Measurements from ENCODE around the gene NTN4. TPM values are rescaled to one million over a fixed set of nuclear protein-coding genes. Genes with fewer than 3 reads are reported as not detected.
"Not testable (repeated sequence)": the region's sequence is repeated elsewhere in the genome, so short reads cannot be mapped to it uniquely, and the experiment has no call there.

The NTN4 gene
- total RNA-seq, 1 donor from 2014 or later, result 44.3 TPM

DNA sequence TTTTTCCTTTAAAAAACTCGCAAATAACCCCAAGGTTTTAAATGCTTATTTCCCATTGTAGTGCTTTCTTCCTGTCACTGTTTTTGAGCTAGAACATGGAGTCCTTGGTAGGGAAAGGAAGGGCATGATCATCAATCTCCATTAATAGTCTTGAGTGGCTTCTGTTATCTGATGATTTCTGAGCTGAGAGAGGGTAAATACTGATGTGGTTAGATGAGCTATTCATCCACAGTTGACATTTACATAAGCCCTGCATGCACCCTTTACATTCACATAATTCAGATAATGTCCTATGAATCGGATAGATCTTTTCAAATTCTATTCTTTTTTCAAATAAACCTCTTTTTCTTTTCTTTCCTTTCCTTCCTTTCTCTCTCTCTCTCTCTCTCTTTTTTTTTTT, 81.4 kb downstream of the NTN4 start:
- DNase-seq, result no peak

DNA sequence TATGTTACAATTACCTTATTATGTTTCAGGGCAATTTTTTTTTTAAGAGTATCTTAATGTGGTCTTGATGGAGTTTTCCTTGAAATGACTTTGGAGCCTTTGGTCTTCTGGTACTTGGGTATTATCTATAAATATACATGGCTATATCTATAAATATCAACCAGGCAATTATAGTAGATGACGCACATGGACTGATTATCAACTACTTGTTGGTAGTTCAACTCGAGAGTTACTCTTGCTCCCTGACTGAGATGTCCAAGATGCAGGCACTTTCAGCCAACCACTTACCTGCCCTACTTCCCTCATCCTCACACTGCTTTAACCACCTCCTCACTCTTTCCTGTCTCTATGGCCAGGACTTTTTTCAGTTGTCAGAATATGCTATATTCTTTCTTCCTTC, 85.4 kb downstream of the NTN4 start:
- no peak for DNase-seq

DNA sequence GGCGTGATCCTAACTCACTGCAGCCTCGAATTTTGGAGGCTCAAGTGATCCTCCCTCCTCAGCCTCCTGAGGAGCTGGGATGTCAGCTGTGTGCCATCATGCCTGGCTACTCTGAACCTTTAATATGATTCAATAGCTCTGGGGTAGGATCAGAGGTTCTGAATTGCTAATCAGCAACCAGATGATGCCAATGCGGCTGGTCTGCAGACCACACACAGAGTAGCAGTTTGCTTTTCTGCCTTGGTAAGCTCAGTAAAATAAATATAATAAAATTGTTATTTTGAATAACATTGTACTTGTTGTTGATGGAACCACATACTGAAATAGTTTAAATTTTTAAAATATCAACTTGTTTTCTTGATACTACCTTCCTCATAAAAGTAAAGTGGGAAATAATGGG, 86.6 kb downstream of the NTN4 start:
- no peak for DNase-seq

DNA sequence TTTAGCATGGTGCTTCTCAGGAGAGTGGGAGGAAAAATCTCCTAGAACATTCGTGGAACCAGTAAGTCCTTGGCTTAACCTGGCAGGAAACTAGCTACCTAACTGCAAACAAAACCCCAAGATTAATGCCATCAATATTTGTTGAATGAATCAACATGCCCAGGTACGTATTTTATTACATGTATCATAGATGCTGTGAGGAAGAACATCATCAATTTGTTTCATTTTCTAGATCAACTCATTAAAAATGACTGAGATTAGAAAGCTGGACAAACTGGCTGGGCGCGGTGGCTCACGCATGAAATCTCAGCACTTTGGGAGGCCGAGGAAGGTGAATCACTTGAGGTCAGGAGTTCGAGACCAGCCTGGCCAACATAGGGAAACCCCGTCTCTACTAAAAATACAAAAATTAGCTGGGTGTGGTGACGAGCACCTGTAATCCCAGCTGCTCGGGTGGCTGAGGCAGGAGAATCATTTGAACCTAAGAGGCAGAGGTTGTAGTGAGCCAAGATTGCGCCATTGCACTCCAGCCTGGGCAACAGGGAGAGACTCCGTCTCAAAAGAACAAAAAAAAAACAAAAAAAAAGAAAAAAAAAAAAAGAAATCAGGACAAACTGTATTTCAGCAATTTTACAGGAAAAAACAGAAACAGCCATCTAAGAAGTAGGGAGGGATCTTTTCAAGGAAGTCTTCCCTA, 88.7 kb downstream of the NTN4 start:
- DNase-seq, result no peak

DNA sequence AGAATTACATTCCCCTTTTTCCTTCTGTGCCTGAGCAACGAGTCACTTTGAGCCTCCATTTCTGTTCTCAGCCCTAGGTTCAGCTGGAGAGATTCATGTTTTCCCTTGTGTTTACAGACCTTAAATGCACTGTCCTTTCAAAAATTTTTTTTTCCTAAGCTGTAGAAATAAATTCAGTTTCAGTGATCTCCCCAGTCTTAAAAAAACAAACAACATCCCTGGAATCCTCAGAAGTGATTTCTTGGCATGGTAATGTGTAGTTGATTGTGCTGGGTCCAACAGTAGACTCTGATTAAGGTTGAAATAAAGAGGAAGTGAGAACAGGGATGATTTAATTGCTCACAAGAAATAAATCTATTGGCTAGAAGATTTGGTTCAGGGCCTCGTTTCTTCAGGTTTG, 89.3 kb downstream of the NTN4 start:
- DNase-seq, result no peak

DNA sequence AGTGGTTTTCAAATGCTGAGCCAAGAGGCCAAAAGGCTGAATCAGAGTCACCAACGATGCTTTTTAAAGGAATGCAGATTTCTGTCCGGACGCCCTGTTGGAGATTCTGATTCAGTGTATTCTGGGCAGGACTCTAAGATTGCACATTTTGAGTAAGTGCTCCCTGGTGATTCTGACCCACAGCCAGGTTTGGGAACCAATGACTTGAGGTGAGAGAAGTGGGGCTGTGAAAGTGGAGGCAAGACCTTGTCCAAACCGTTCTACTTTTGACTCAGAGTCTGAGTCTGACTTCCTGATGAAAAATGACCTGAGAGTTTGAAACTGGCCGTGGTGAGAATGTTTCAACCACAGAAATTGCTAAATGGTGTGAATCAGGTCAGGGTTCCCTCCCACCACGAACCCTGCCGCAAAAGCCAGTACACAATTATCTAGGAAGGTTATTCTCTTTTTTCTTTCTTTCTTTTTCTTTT, 90.2 kb downstream of the NTN4 start:
- DNase-seq, result no peak

DNA sequence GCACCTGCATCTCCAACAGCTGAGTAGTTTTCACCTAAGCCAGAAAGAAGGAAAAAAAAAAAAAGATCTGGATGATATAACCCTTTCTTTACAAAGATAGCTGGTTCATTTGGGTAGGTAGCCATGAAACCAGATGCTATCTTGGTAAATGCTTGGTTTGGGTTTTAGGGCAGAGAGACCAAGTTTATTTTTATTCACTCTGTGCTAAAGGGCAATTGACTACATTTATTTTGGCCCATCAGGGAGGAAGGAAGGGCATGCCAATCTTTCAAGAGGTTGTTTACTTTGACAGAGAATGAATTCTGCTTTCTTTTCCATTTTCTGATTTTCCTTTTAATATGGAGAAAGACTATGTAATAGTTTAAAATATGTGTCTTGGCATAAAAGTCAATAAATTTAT, 91.0 kb downstream of the NTN4 start:
- DNase-seq, result no peak

DNA sequence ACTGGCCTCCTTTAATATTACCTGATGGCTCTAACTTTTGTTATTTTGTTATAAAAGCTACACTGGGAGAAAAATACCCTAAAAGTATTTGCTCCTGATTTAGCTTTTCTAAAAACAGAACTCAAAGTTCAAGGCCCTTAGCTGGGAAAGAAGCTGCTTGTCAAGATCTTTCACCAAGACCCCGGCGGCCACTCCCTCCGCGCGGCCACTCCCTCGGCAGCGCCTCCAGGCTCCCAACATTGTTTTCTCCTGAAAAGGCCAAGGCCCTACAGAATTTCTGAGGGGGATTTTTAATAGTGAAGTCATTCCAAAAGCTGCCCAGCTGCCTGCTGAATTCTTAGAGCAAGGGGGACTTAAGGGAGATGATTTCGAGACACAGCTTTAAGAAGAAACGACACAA, 96.4 kb downstream of the NTN4 start:
- DNase-seq, result no peak

DNA sequence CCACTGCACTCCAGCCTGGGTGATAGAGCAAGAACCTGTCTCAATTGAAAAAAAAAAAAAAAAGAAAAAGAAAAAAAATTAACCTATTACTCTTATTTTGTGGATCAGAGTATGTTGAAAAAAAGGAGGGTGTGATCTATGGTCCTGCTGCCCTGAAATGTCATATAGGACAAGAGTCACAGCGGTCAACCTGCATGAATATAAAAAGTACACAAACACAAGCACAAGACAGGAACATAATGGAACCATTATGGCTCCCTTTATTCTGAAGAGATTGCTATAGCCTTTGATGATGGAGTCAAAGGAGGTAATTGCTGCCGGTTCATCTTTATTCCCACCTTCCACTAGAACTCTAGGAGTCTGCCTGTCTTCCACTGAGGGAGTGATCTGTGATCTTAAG, 96.9 kb downstream of the NTN4 start:
- DNase-seq, result no peak

DNA sequence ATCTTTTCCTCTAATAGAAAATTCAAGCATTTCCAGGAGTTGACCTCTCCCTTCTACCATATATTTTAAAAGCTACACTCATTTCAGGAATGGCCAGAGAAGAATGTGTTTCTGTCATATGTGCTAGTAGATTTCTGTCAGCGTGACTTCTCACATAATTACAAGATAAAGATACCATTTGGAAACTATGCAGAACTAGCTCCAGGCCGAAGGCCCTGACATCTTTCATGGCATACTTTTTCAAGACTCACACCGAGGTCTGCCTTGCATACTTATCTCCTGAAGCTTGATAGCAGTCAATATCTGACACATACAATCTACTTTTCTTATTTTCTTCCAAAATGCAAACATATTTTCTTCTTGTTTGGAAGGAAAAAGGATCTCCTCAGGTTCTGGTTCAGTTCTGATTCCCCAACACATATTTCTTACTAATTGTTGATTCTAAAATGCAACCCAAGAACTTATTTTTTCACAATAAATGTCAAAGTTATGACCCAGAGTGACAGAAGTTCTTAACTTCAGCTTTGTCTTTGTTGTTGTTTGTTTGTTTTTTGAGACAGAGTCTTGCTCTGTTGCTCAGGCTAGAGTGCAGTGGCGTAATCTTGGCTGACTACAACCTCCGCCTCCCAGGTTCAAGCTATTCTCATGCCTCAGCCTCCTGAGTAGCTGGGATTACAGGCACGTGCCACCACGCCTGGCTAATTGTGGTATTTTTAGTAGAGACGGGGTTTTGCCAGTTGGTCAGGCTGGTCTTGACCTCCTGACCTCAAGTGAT, 99.5 kb downstream of the NTN4 start:
- DNase-seq, result no peak

DNA sequence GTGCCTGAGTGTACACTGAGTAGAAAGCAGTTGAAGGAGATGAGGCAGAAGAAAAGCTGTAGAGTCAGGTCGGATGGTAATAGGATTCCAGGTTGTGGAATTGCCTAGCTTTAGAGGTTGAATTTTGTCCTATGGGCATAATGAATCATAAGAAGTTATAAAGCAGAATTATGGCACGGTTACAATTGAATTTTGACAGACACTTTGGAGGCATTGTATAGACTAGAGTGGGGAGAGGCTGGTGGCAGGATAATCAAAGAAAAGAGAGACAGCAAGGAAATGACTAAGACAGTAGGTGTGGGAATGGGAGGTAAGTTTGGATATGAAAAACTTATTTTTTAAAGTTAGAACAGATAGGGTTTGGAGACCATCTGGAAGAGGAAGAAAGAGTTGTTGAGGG, 102.6 kb downstream of the NTN4 start:
- no peak for DNase-seq

DNA sequence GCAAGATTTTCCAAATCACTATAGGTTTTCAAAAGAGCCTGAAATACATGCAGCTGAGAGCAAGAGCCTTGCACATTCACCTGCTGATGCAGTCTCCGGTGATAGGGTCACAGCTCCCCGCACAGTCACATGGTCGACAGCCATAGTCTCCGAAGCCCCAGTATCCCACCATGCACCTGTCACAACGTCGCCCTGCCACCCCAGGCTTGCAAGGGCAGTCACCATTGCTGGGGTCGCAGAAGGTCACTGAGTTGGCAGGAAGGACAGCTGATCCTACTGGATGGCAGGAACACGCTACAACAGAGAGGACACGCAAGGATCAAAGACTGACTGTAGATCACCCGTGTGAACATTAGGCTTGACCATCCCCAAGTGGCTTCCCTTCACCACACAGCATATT, 107.1 kb downstream of the NTN4 start:
- DNase-seq, result no peak

DNA sequence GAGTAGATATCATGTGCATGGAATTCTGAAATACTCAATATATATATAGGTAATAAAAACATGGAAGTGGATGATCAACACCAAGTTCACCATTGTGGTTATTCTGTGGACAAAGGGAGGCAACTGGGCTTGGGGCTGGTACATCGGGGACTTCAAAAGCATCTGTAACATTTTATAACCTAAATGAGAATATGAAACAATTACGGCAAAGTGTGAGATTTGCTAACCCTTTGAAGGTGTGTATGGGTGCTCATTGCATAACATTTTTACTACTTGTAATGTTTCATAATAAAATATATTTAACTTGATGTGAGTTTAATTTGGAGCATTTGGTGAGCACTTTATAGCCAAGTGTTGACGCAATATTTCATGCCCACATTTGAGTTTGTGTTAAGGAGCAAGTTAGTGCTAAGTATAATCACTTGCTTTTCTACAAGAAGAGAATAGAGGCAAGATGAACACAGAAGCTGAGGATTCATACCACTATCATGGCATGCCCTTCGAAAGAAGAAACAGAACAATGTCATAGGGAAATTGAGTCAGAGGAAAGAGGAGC, 109.3 kb downstream of the NTN4 start:
- DNase-seq, result no peak

DNA sequence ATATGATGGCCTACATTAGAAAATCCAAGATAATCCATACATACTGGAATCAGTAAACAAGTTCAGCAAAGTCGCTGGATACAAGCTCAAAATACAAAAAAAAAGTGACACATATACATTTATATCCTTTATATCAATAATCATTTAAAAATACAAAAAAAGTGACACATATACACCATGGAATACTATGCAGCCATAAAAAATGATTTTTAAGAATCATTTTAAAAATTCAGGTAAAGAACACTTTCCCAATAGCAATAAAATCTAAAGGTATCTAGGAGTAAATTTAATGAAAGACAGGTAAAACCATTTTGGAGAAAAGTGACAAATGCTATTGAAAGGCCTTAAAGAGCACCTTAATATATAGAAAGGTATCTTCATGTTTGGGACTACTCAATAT, 111.9 kb downstream of the NTN4 start:
- DNase-seq, result no peak

DNA sequence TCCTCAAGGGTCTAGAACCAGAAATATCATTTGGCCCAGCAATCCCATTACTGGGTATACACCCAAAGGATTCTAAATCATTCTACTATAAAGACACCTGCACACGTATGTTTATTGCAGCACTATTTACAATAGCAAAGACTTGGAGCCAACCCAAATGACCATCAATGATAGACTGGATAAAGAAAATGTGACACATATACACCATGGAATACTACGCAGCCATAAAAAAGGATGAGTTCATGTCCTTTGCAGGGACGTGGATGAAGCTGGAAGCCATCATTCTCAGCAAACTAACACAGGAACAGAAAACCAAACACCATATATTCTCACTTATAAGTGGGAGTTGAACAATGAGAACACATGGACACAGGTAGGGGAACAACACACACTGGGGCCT, 112.8 kb downstream of the NTN4 start:
- DNase-seq, result not testable (repeated sequence)

DNA sequence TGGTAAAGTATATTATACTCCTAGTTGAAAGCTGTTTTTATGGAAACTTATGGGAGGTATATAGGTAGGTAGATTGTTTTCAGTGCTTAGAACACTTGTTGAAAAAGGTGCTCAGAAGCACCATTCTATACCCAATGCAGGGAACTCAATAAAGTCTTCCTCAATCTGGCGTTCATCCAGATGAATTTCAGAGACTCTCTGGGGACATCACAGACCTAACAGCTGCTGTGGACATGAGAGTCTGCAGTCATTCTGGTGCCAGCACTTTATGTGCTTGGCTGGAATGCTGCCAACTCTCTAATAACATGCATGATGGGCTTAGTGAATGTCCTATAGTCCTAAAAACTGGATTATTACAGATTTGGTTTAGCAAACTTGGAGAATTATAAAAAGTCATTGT, 115.9 kb downstream of the NTN4 start:
- DNase-seq, result no peak

DNA sequence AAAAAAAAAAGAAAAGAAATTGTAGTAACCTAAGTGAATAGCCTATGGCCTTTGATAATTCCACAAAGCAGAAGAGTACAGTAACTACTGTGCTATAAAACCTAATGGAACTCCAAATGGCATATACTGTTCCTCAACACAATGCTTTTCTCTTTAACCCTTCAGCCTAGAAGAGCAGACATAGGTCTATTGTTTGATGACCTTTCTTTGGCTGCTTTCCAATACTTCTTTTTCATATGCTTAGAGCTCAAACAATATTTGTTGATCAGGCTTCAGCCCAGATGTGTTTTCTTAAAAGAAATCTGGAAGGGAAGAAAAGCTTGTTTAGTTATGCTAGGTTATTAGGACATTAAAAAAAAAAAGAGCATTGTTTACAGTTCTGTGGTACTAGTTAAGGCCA, 116.4 kb downstream of the NTN4 start:
- DNase-seq, result no peak

DNA sequence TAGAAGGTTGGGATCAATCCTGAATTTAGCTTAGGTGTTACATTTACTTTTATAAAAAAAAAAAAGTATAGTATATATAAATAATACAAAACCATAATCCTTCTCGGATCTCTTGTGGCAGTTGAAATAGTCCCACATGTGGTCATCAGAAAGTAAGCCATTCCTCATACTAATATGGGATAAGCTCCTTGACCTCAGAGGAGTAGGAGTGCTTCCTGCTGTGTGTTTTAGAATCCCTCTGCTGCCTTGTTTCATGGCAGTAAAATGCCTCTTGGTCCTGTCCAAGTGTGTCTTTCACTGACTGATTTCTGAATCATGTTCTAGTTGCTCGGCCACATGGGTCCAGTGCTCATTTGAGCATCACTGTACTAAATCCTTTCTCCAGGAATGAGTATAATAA, 117.0 kb downstream of the NTN4 start:
- DNase-seq, result no peak

DNA sequence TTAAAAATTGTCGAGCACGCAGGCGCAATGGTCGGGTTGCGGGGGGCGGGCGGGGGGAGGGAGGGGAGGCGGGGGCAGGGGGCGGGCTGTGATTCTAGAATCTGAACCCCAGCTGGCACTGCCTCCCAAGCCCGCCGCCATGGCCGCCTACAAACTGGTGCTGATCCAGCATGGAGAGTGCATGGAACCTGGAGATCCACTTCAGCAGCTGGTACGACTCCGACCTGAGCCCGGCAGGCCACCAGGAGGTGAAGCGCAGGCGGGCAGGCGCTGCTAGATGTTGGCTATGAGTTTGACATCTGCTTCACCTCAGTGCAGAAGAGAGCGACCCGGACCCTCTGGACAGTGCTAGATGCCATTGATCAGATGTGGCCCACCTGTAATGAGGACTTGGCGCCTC, 118.4 kb downstream of the NTN4 start:
- DNase-seq, result no peak

DNA sequence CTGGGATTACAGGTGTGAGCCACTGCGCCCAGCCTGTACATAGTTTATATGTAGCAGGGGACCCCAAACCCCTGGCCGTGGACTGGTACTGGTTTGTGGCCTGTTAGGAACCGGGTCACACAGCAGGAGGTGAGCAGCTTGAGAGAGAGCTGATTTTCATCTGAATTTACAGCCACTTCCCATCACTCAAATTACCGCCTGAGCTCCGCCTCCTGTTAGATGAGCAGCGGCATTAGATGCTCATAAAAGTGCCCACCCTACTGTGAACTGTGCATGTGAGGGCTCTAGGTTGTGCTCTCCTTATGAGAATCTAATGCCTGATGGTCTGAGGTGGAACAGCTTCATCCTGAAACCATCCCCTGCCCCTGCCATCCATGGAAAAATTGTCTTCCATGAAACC, 119.3 kb downstream of the NTN4 start:
- DNase-seq, result no peak

DNA sequence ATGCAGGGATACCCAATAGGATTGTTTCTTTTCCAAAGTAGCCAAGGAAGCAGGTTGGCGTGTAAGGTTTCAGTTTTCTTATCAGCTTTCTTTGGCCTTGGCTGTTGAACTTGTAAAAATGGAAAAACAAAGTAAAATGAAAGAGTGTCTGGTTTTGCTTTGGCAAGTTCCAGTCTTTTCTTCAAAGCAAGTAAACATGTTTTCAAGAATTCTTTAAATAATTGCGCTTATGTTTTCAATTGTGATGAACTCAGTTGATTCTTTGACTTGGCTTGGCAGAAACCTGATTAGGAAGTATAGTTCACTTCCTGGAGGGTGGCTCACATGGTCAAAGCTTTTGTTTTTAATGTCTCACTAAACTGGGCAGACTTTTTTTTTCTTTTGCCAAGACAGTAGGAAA, 127.0 kb downstream of the NTN4 start:
- no peak for DNase-seq

DNA sequence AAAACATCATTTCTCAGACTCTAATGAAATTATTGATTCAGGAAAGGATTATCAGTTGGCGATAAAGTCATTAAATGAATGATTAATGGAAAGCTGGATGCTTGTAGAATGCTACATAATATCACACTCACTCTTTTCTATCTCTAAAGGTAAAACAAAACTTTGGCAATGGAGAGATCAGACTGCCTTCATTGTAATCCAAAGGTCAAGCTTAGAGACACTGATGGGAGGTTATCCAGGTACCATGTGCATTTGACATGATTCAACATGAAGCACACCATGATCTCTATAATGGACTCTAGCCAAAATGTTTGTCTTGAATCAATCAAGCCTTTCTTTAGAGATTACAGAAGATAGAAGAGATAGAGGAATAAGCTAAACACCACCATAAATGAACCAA, 129.2 kb downstream of the NTN4 start:
- DNase-seq, result no peak

DNA sequence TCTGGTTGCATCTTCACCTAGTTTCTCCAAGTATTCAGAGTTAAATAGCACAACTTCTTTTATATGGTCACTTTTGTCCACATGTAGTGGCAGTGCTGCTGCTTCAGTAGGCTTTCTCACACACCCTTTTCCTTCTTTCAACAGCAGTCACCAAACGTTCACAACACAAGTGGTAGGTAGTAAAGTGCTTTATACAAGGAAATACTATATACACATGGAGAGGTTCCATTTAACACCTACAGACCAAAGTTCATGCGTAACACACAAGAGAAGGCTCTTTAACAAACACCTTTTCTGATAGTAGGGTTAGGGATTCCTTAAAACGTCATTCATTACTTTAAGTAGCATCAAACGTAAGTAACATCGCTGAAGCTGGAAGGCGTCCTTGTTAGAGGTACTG, 132.2 kb downstream of the NTN4 start:
- no peak for DNase-seq

DNA sequence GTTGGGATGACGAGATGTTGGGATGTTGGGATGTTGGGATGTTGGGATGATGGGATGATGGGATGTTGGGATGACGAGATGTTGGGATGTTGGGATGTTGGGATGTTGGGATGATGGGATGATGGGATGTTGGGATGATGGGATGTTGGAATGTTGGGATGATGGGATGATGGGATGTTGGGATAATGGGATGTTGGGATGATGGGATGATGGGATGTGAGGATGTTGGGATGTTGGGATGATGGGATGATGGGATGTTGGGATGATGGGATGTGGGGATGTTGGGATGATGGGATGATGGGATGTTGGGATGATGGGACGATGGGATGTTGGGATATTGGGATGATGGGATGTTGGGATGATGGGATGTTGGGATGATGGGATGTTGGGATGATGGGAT, 135.9 kb downstream of the NTN4 start:
- DNase-seq, result not testable (repeated sequence)

Data from occipital lobe (tissue), 2 donors.